ENCODE data around the gene FOSB. TPM values are rescaled to one million over a fixed set of nuclear protein-coding genes. Genes with fewer than 3 reads are reported as not detected.

Gene FOSB
- total RNA-seq, 4 donors from 2014 or later: 1.9 to 38.0 (median 15.6) TPM

DNA sequence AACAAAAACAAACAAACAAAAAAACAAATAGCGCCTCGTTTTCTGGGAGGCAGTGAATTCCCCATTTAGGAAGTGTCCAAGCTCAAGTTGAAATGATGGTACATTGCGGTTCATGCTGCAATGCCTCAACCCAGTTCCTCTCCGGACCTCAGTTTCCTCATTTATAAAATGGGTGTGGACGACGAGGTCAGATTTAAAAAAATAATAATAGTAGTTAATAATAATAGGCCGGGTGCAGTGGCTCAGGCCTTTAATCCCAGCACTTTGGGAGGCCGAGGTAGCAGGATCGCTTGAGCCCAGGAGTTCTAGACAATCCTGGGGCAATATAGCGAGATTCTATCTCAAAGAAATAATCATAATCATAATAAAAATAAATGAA lies 28.6 kb upstream of the FOSB start:
- ATAC-seq: no peak
- no peaks in the 10 kb centered on the region for H3K9me3 ChIP-seq
- no peaks in the 10 kb centered on the region for H3K36me3 ChIP-seq
- H3K27ac ChIP-seq: peak overlapping the region in 3 of 4 donors; percentile 94 to 99 (median 97)
- no peak for TF ChIP-seq POLR2AphosphoS5 (IDR thresholded peaks at IDR 0.05)
- TF ChIP-seq EP300 (IDR thresholded peaks at IDR 0.05): no peak
- TF ChIP-seq, protein P1, sequence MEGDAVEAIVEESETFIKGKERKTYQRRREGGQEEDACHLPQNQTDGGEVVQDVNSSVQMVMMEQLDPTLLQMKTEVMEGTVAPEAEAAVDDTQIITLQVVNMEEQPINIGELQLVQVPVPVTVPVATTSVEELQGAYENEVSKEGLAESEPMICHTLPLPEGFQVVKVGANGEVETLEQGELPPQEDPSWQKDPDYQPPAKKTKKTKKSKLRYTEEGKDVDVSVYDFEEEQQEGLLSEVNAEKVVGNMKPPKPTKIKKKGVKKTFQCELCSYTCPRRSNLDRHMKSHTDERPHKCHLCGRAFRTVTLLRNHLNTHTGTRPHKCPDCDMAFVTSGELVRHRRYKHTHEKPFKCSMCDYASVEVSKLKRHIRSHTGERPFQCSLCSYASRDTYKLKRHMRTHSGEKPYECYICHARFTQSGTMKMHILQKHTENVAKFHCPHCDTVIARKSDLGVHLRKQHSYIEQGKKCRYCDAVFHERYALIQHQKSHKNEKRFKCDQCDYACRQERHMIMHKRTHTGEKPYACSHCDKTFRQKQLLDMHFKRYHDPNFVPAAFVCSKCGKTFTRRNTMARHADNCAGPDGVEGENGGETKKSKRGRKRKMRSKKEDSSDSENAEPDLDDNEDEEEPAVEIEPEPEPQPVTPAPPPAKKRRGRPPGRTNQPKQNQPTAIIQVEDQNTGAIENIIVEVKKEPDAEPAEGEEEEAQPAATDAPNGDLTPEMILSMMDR (IDR thresholded peaks at IDR 0.05): no peak
- no peak for TF ChIP-seq POLR2A (IDR thresholded peaks at IDR 0.05)
- no peaks in the 10 kb centered on the region for H3K27me3 ChIP-seq
- peak overlapping the region; percentile 43 to 82 for H3K4me3 ChIP-seq
- WGBS, 2 donors (ENCODE audit: low coverage in 1 of 2): 26 to 27% methylated on average over 7 to 10 of the region's 10 CpGs
- H3K4me1 ChIP-seq: peaks cover 0 to 33% (median 8%) of the 10 kb centered on the region in 3 donors

DNA sequence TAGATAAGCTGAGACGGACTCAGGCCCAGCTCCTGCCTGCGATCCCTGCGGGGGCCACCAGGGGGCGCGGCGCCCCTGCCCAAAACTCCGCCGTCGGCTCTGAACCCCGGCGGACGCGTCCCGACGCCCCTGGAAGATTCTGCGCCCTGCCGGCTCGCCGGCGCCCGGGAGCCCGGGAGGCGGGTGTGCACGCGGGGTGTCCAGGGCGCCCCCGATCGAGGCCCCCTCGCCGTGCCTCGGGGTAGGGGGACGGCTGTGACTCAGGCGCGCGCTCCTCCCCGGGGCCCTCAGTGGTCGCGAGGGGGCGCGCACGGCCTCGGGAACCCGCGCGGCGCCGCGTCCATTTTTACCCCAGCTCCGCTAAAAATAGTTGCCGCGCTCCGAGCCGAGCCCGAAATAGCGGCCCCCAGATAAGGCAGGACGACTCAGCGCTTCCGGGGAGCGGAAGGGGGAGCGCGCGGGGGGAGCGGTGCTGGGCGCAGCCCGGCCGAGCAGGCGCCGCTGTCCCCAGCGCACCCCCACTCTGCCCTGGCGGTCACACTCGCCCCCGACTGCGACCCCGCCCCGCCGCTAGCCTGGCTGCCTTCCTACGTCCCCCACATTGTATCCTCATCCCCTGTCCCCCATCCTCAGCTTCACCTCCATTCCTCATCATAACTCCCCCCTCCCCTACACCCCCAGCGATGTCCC lies 28.1 kb upstream of the FOSB start:
- WGBS, 2 donors (ENCODE audit: low coverage in 1 of 2): 0% methylated on average over 16 to 19 of the region's 78 CpGs
- Histone ChIP-seq H3K27me3 (no peaks in the 10 kb centered on the region), H3K27ac (peak overlapping the region; percentile 54 to 99 (median 96)), H3K9me3 (no peaks in the 10 kb centered on the region), H3K4me3 (peak overlapping the region; percentile 43 to 82), H3K36me3 (no peaks in the 10 kb centered on the region), H3K4me1 (peaks cover 2 to 38% (median 13%) of the 10 kb centered on the region in 3 donors)
- peak in 1 of 2 donors; percentile 7 for TF ChIP-seq POLR2A (IDR thresholded peaks at IDR 0.05)
- peak; percentile 70 for TF ChIP-seq POLR2AphosphoS5 (IDR thresholded peaks at IDR 0.05)
- TF ChIP-seq, protein P1 (IDR thresholded peaks at IDR 0.05): peak in 3 of 4 experiments; percentile 97 to 100 (median 98)
- no peak for TF ChIP-seq EP300 (IDR thresholded peaks at IDR 0.05)
- ATAC-seq: peak; percentile 73

DNA sequence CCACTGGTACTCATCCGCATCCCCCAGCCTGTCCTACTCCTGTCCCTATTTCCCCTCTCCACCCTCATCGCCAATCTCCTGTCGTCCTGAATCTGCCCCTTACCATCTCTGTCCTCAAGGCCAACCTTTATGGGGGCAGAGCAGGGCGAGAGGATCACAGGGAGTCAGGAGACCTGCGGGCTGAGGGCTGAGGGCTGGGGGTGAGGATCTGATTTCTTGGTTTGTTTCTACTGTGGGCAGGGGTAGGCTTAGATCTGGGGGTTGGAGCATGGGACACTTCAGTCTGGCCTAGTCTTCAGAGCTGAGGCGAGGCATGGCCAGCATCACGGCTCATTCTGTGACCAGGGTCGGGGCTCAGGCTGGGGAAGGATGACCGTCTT lies 27.5 kb upstream of the FOSB start:
- Histone ChIP-seq H3K4me3 (peak overlapping the region; percentile 43 to 82), H3K4me1 (peaks cover 3 to 44% (median 17%) of the 10 kb centered on the region in 3 donors), H3K36me3 (no peaks in the 10 kb centered on the region), H3K27ac (peak overlapping the region; percentile 54 to 99 (median 96)), H3K9me3 (no peaks in the 10 kb centered on the region), H3K27me3 (no peaks in the 10 kb centered on the region)
- 67% methylated on average over 4 of the region's 9 CpGs; no CpG with 5 or more reads in 1 of the 2 donors for WGBS, 2 donors (ENCODE audit: low coverage in 1 of 2)
- ATAC-seq: no peak
- TF ChIP-seq POLR2A (IDR thresholded peaks at IDR 0.05) (no peak), POLR2AphosphoS5 (IDR thresholded peaks at IDR 0.05) (no peak), EP300 (IDR thresholded peaks at IDR 0.05) (no peak)

DNA sequence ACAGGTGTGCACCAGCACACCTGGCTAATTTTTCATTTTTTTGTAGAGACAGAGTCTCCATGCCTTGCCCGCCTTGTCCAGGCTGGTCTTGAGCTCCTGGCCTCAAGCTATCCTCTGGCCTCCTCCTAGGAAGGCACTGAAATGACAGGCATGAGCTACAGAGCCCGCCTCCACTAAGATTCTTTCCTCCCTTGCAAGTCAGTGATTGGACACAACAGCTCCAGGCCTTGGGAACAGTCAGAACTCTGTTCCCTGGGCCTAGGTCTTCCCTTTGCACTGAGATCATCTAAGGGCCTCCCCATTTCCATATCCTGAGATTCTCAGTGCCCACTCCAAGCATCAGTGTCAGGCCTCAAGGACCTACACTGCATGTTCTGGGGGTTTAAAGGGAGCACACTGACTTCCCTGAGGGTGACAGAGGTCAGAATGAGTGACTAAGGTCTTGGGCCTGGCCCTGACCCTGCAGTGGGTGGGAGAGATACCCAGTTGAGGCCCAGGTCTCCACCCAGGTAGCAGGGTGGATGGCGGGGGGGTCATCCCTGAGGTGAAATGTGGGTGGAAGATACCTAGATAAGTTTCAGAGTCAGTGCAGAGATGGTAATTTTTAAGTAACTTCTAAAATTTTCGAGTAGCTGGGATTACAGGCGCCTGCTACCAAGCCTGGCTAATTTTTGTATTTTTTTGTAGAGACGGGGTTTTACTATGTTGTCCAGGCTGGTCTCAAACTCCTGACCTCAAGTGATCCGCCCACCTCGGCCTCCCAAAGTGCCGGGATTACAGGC lies 26.7 kb upstream of the FOSB start:
- Histone ChIP-seq H3K4me1 (peaks cover 3 to 47% (median 17%) of the 10 kb centered on the region in 3 donors), H3K9me3 (no peaks in the 10 kb centered on the region), H3K36me3 (no peaks in the 10 kb centered on the region), H3K27ac (peak overlapping the region in 3 of 4 donors; percentile 94 to 99 (median 97)), H3K4me3 (no peak overlapping the region), H3K27me3 (no peaks in the 10 kb centered on the region)
- no peak for TF ChIP-seq EP300 (IDR thresholded peaks at IDR 0.05)
- TF ChIP-seq POLR2A (IDR thresholded peaks at IDR 0.05): no peak
- TF ChIP-seq POLR2AphosphoS5 (IDR thresholded peaks at IDR 0.05): no peak
- TF ChIP-seq, protein P1 (IDR thresholded peaks at IDR 0.05): no peak
- ATAC-seq: no peak
- 85 to 86% methylated on average over 6 to 7 of the region's 9 CpGs for WGBS, 2 donors (ENCODE audit: low coverage in 1 of 2)

DNA sequence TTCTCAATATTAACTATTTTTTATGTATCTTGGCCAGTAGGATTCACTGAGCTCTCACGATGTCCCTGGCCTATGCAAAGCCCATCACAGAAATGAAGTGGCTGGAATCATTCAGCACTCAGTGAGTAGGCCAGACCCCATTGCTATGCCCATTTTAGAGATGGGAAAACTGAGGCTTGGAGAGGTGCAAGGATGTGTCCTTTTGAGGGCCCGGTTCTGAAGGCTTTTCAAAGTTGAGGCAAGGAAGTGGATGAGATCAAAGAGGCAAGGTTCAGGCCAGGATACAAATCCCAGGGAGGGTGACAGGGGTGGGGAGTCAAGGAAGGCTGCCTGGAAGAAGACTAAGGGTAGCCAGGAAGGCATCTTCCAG lies 25.4 kb upstream of the FOSB start:
- ATAC-seq: no peak
- H3K36me3 ChIP-seq: no peaks in the 10 kb centered on the region
- H3K4me3 ChIP-seq: no peak overlapping the region
- H3K9me3 ChIP-seq: no peaks in the 10 kb centered on the region
- WGBS, 2 donors (ENCODE audit: low coverage in 1 of 2): 91% methylated on average over 1 of the region's 2 CpGs; no CpG with 5 or more reads in 1 of the 2 donors
- TF ChIP-seq EP300 (IDR thresholded peaks at IDR 0.05): no peak
- TF ChIP-seq POLR2AphosphoS5 (IDR thresholded peaks at IDR 0.05): no peak
- TF ChIP-seq, protein P1 (IDR thresholded peaks at IDR 0.05): no peak
- H3K4me1 ChIP-seq: peaks cover 3 to 47% (median 17%) of the 10 kb centered on the region in 3 donors
- no peaks in the 10 kb centered on the region for H3K27me3 ChIP-seq
- H3K27ac ChIP-seq: peak overlapping the region in 3 of 4 donors; percentile 87 to 99 (median 91)

Measured in gastroesophageal sphincter (tissue), 4 donors.